AG04450 (cell line): Measurements from ENCODE around the gene METTL2A. TPM values are rescaled to one million over a fixed set of nuclear protein-coding genes. Genes with fewer than 3 reads are reported as not detected.

Source experiments
- polyA plus RNA-seq: library from polyadenylated mRNA; depleted of rRNA; stranded (reverse); fragments of >200 nt; gene quantifications from 2 replicates; pipeline ENCODE4 v1.2.3, GENCODE V29; 2011; rRNA removed
- small RNA-seq: library from RNA; depleted of rRNA; stranded (forward); fragments of <200 nt; gene quantifications from one replicate; pipeline ENCODE3, GENCODE V24; 2012; ENCODE audit warnings: low read depth; ENCODE audit not compliant: insufficient read length

Gene METTL2A
- polyA plus RNA-seq, 1 experiment = 19.7 TPM

Small RNA genes within 50 kb of the gene (small RNA-seq; reads per million reads assigned to genes)
- not detected for gene RNU7-52P

Other genes with a start within 250 kb of the METTL2A start
- not detected in 2 replicates for gene EFCAB3, start 43.3 kb upstream of the METTL2A start, polyA plus RNA-seq
- gene TLK2, start 54.9 kb downstream of the METTL2A start, polyA plus RNA-seq = 49.3 and 57.4 TPM in 2 replicates
- 61.6 and 68.9 TPM in 2 replicates for gene MRC2, start 203.8 kb downstream of the METTL2A start, polyA plus RNA-seq